PFSK-1 (cell line): ENCODE measurements around the gene ELMO1.

Experiments used
- FOXP2 ChIP-seq: optimal IDR thresholded peaks from 2 replicates; pipeline ENCODE3; 2011; ENCODE audit warnings: borderline replicate concordance, control low read depth, inconsistent platforms; ENCODE audit not compliant: insufficient read depth; ENCODE audit errors: extremely low read length, extremely low read depth
- POLR2AphosphoS5 ChIP-seq: IDR thresholded peaks from 2 replicates; pipeline ENCODE4 v1.6.1; 2012; ENCODE audit warnings: low read depth, mild to moderate bottlenecking, control low read depth, low read length, moderate library complexity
- REST ChIP-seq, 2 experiments: IDR thresholded peaks; 2 replicates each; pipeline versions ENCODE4 v1.6.1 to v1.8.0; 2011 to 2012; ENCODE audit warnings: low read depth in 2 of 2, low read length in 2 of 2, control low read depth in 1 of 2, inconsistent platforms in 1 of 2, mild to moderate bottlenecking in 1 of 2, moderate library complexity in 1 of 2; ENCODE audit not compliant: insufficient read depth in 1 of 2
- SIN3A ChIP-seq: IDR thresholded peaks from 2 replicates; pipeline ENCODE4 v1.6.1; 2012; ENCODE audit warnings: mild to moderate bottlenecking, low read length, moderate library complexity, borderline replicate concordance; ENCODE audit not compliant: insufficient read depth
- TAF1 ChIP-seq: IDR thresholded peaks from 2 replicates; pipeline ENCODE4 v1.6.1; 2012; ENCODE audit warnings: low read length, control low read depth, borderline replicate concordance; ENCODE audit not compliant: insufficient read depth

GRCh38 chr7:37211097-37211880 lies 237.4 kb downstream of the ELMO1 start:
- TF ChIP-seq TAF1, result no peak
- no peak for TF ChIP-seq SIN3A
- TF ChIP-seq POLR2AphosphoS5, result no peak
- TF ChIP-seq REST (IDR thresholded peaks at IDR 0.05; ENCODE audit: insufficient read depth in 1 of 2, low read depth in 2 of 2, low read length in 2 of 2), result no peak
- no peak for TF ChIP-seq FOXP2
